GM12878 (cell line): ENCODE data around the gene CCDC106. TPM values are rescaled to one million over a fixed set of nuclear protein-coding genes. Genes with fewer than 3 reads are reported as not detected.

Experiments used
- ATAC-seq: fragments of 200-7000 bp; cut with Tn5 transposase; 3 replicates; pipeline ENCODE4 v1.9.1; 2020; ENCODE audit warnings: mild to moderate bottlenecking, moderate library complexity
- BruUV-seq: library from RNA; stranded (reverse); fragments of 400-500 nt; replicated peaks from 2 replicates; lab custom pipeline; 2021; lab: Mats Ljungman, UMichigan
- CTCF ChIA-PET: fragments of 300-600 bp; sonication (Branson Sonifier 250); formaldehyde crosslinking; extraction: SDS; loops from one replicate; lab custom pipeline; 2021; ENCODE audit warnings: inconsistent platforms; lab: Yijun Ruan, JAX
- POLR2A ChIA-PET: fragments of 350-600 bp; formaldehyde crosslinking; extraction: SDS; loops from one replicate; lab custom pipeline; 2021; ENCODE audit warnings: inconsistent platforms; lab: Charles Lee
- RAD21 ChIA-PET: fragments of 300-600 bp; sonication (Branson Sonifier 250); formaldehyde crosslinking; loops from one replicate; lab custom pipeline; 2023; ENCODE audit warnings: antibody characterized with exemption; ENCODE audit not compliant: unreplicated experiment; lab: Charles Lee
- SMC1A ChIA-PET: fragments of 300-600 bp; sonication (Branson Sonifier 250); formaldehyde crosslinking; loops from one replicate; lab custom pipeline; 2023; ENCODE audit not compliant: unreplicated experiment, uncharacterized antibody; lab: Charles Lee
- DNase-seq: peaks from one replicate; pipeline ENCODE4 v3.0.0-alpha.2; 2011; ENCODE audit warnings: low read depth, low spot score
- FAIRE-seq: peaks from 3 replicates; lab custom pipeline; 2011; peaks lifted over from hg19 to GRCh38; lab: Jason Lieb, UNC
- H2AFZ ChIP-seq: 2 replicates; pipeline ENCODE4 v1.6.0; 2011; ENCODE audit warnings: low read depth, low read length, control low read depth; ENCODE audit not compliant: control insufficient read depth
- H3K27ac ChIP-seq: 2 replicates; pipeline ENCODE4 v1.5.1; 2011; ENCODE audit warnings: control low read depth; ENCODE audit not compliant: control insufficient read depth, insufficient read depth
- H3K27me3 ChIP-seq, 2 experiments: replicated peaks in 1 of 2; 2 replicates each; pipeline versions ENCODE4 v1.6.0 to v1.6.1; 2011; ENCODE audit warnings: low read length in 1 of 2; ENCODE audit not compliant: control insufficient read depth in 2 of 2, insufficient read depth in 2 of 2
- H3K36me3 ChIP-seq, 2 experiments: 2 replicates each; pipeline ENCODE4 v1.5.1; 2011; ENCODE audit warnings: low read length in 1 of 2; ENCODE audit not compliant: control insufficient read depth in 2 of 2, insufficient read depth in 2 of 2
- H3K4me1 ChIP-seq: 2 replicates; pipeline ENCODE4 v1.6.1; 2011; ENCODE audit warnings: mild to moderate bottlenecking, low read length, moderate library complexity, mixed read lengths; ENCODE audit not compliant: control insufficient read depth, insufficient read depth
- H3K4me2 ChIP-seq: 2 replicates; pipeline ENCODE4 v1.6.0; 2011; ENCODE audit warnings: control low read depth; ENCODE audit not compliant: control insufficient read depth, insufficient read depth
- H3K4me3 ChIP-seq: fragments of 200-600 bp; sonication (generic); 2 replicates; pipeline ENCODE4 v1.5.1; 2016
- H3K79me2 ChIP-seq: 2 replicates; pipeline ENCODE4 v1.6.0; 2011; ENCODE audit warnings: low read length; ENCODE audit not compliant: control insufficient read depth, insufficient read depth
- H3K9ac ChIP-seq: 2 replicates; pipeline ENCODE4 v1.8.0; 2011; ENCODE audit warnings: low read length, control low read depth, mixed read lengths; ENCODE audit not compliant: control insufficient read depth, insufficient read depth
- H3K9me3 ChIP-seq: replicated peaks from 3 replicates; pipeline ENCODE4 v1.5.1; 2011; ENCODE audit warnings: mild to moderate bottlenecking, low read length; ENCODE audit not compliant: control insufficient read depth, insufficient read depth
- H4K20me1 ChIP-seq: 2 replicates; pipeline ENCODE4 v1.6.0; 2011; ENCODE audit not compliant: control insufficient read depth, insufficient read depth
- ATF7 ChIP-seq: fragments of 450-650 bp; IDR thresholded peaks from 2 replicates; pipeline ENCODE4 v1.6.1; 2016; ENCODE audit warnings: low read depth, mild to moderate bottlenecking
- BCL11A ChIP-seq: IDR thresholded peaks from 2 replicates; pipeline ENCODE4 v1.6.1; 2011; ENCODE audit warnings: low read depth, low read length
- CREB1 ChIP-seq: IDR thresholded peaks from 2 replicates; pipeline ENCODE4 v1.6.1; 2012; ENCODE audit warnings: low read depth, mild to moderate bottlenecking, inconsistent platforms
- DPF2 ChIP-seq: fragments of 450-650 bp; IDR thresholded peaks from 2 replicates; pipeline ENCODE4 v1.6.1; 2017; ENCODE audit warnings: mild to moderate bottlenecking
- IKZF2 ChIP-seq, 2 experiments: fragments of 450-650 bp; IDR thresholded peaks; 2 replicates each; pipeline ENCODE4 v1.6.1; 2017; ENCODE audit warnings: mild to moderate bottlenecking in 2 of 2, moderate library complexity in 2 of 2
- KAT2A ChIP-seq: conservative IDR thresholded peaks from 2 replicates; pipeline ENCODE4 v1.6.1; 2011; ENCODE audit warnings: low read depth, low read length; ENCODE audit not compliant: control insufficient read depth
- LARP7 ChIP-seq: fragments of 450-650 bp; IDR thresholded peaks from 2 replicates; pipeline ENCODE4 v1.6.1; 2017; ENCODE audit warnings: mild to moderate bottlenecking
- MTA2 ChIP-seq: fragments of 450-650 bp; IDR thresholded peaks from 2 replicates; pipeline ENCODE4 v1.6.1; 2016; ENCODE audit warnings: low read depth, mild to moderate bottlenecking, moderate library complexity
- NBN ChIP-seq: fragments of 450-650 bp; IDR thresholded peaks from 2 replicates; pipeline ENCODE4 v1.6.1; 2016
- POLR2A ChIP-seq: IDR thresholded peaks from 2 replicates; pipeline ENCODE4 v1.6.1; 2011; ENCODE audit warnings: low read depth, mild to moderate bottlenecking, low read length
- RUNX3 ChIP-seq: IDR thresholded peaks from 2 replicates; pipeline ENCODE4 v1.6.1; 2012; ENCODE audit warnings: low read length, inconsistent platforms
- SPI1 ChIP-seq: IDR thresholded peaks from 2 replicates; pipeline ENCODE4 v1.6.1; 2011; ENCODE audit warnings: low read depth, mild to moderate bottlenecking, low read length, moderate library complexity, borderline replicate concordance; ENCODE audit not compliant: insufficient read depth
- WGBS: methylation state at CpG from one replicate; pipeline ENCODE4 v1.1.6; 2016; ENCODE audit warnings: low lambda C conversion rate; ENCODE audit not compliant: insufficient replicate concordance, insufficient coverage; ENCODE audit errors: missing lambda C conversion rate; 5-methylcytosine and 5-hydroxymethylcytosine counted together
- in situ Hi-C: fragments of 300-500 bp; cut with MboI; formaldehyde crosslinking; loops from 9 replicates; pipeline ENCODE4 v1.14.3; 2018; ENCODE audit warnings: mixed read lengths
- intact Hi-C: fragments of 100-400 bp; cut with micrococcal nuclease; formaldehyde crosslinking; loops from one replicate; pipeline ENCODE4 v1.14.2; 2022; ENCODE audit not compliant: unreplicated experiment
- polyA plus RNA-seq, 11 experiments: library from polyadenylated mRNA; depleted of rRNA in 4 of 11; unstranded in 6 of 11; stranded (reverse) in 5 of 11; fragments of >200 nt; fragmentation: Nextera tagmentation in 4 of 11; fragmentation: Illumina TruSeq in 1 of 11; extraction: Ambion mirVana in 4 of 11; extraction: Trizol in 1 of 11; gene quantifications; 1 replicate in 1 of 11; 2 replicates in 10 of 11; pipeline versions ENCODE4 v1.2.1 to v1.2.3, GENCODE V29; 2011 to 2016; ENCODE audit warnings: inconsistent platforms in 2 of 11, missing spikeins in 2 of 11, low read depth in 1 of 11
- total RNA-seq, 4 experiments: library from RNA; depleted of rRNA in 3 of 4; stranded (reverse); fragments of >200 nt in 3 of 4; fragmentation: Illumina TruSeq in 1 of 4; extraction: Trizol in 1 of 4; gene quantifications; 2 replicates each; pipeline versions ENCODE4 v1.2.1 to v1.2.3, GENCODE V29; 2013 to 2021
- TF ChIP-seq, protein P1 (sequence below): fragments of 450-650 bp; conservative IDR thresholded peaks from 2 replicates; pipeline ENCODE4 v1.6.1; 2017; ENCODE audit warnings: mild to moderate bottlenecking, moderate library complexity
- TF ChIP-seq, protein P2 (sequence below): IDR thresholded peaks from 2 replicates; pipeline ENCODE4 v1.6.1; 2011; ENCODE audit warnings: borderline replicate concordance, low read depth, mild to moderate bottlenecking, moderate library complexity, low read length; ENCODE audit not compliant: insufficient read depth, poor library complexity, severe bottlenecking
- TF ChIP-seq, protein P3 (sequence below): fragments of 450-650 bp; IDR thresholded peaks from 2 replicates; pipeline ENCODE4 v1.6.1; 2017; ENCODE audit warnings: low read depth, mild to moderate bottlenecking, moderate library complexity

CCDC106 gene
- total and polyA plus RNA-seq, 10 of the 15 experiments (the other 5 are each of a cell fraction or from before 2014, with no cell fraction given) = 0.04 to 35.9 (median 19.8) TPM

DNA sequence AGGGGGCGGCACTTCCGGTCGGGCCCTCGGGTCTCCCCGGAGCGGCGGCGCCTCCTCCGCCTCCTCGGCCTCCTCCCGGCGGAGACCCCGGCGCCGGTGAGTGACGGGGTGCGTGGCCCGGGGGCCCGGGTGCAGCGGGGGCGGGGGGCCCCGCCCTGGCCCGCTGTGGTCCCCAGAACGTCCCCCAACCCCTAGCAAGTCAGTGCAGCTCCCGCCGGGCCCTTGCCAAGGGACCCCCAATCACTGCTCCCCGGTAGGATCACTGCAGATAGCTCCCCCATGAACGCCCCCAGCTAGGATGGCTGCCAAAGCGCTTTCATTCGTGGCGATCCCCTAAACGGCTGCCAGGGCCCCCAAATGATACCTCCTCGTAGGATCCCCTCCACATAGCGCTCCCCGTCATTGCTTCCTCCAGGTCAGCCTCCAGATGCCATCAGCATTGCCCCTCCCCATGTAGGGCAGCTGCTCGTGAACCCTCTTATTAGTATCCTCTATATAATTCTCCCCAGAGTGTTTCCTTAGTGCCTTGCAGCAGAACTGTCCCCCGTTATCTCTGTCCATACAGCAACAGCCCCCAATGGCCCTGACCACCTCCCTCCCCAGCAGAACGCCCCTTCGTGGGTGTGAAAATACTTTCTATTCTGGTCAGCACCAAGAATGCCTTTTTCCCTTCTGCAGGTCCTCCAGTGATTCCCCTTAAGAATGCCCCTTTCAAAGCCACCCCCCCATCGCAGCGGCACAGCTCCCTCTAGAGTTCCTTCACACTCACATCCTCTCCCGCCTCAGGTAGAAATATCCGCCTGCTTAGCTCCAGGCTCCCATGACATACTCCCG lies 42.2 kb upstream of the CCDC106 start, which contains the start of gene ZNF865:
TSS of gene ZNF865 (plus strand) at position 11 of the 834 bp plus-strand sequence. CDS start 7,972 bp downstream, outside the sequence.
- Histone ChIP-seq H3K36me3 (peaks cover 0 to 12% of the 10 kb centered on the region in 2 experiments), H3K4me1 (peaks cover 10% of the 10 kb centered on the region; the same call in 1 of the 2 replicates), H3K9me3 (peaks cover 2% of the 10 kb centered on the region; the same call in 1 of the 3 replicates), H3K4me3 (peak within 1 kb of the TSS; percentile 69), H3K27ac (peak within 1 kb of the TSS; percentile 90), H3K9ac (peak within 1 kb of the TSS; percentile 77), H2AFZ (peak within 1 kb of the TSS; percentile 61), H4K20me1 (no peaks in the 10 kb centered on the region), H3K27me3 (no peaks in the 10 kb centered on the region), H3K4me2 (peak within 1 kb of the TSS; percentile 99), H3K79me2 (peaks cover 33% of the 10 kb centered on the region)
- FAIRE-seq = peak; percentile 95
- CTCF ChIA-PET = interaction anchor here (0.6 to 4.6 kb wide), 22 partner anchors 13 to 266 kb away, joined by 3 to 76 read pairs (median 5); partner anchors contain the start of genes ISOC2, KMT5C, TMEM238 and U2AF2
- SMC1A ChIA-PET = interaction anchor here (0.8 to 2.2 kb wide), 13 partner anchors 7 to 129 kb away, joined by 3 to 10 read pairs (median 5); partner anchors contain the start of genes ZNF628 and ZNF784
- intact Hi-C loops (loop anchor here (1.0 kb wide), 2 partner anchors 89 to 267 kb away; partner anchors contain the start of gene KMT5C), in situ Hi-C loops (no loop called here)
- RAD21 ChIA-PET = interaction anchor here (0.7 to 3.3 kb wide), 12 partner anchors 15 to 326 kb away, joined by 3 to 29 read pairs (median 4); partner anchors contain the start of genes CCDC106, HSPBP1, ZNF628 and ZNF784
- WGBS = 1% methylated on average over 27 of the region's 44 CpGs
- BruUV-seq = no TSS peak
- DNase-seq = peak; percentile 57
- peak; percentile 68 for ATAC-seq
- POLR2A ChIA-PET = interaction anchor here (0.6 to 2.4 kb wide), 12 partner anchors 19 to 198 kb away, joined by 3 to 21 read pairs (median 5); partner anchors contain the start of genes UBE2S, ZNF580, ZNF628 and ZNF784
- TF ChIP-seq MTA2 = peak; percentile 49
- peak; percentile 49 for TF ChIP-seq RUNX3
- TF ChIP-seq SPI1 = 0 out of 2 replicates have a peak, but pooled peaks have one; percentile 17
- no peak for TF ChIP-seq KAT2A
- TF ChIP-seq, protein P1, sequence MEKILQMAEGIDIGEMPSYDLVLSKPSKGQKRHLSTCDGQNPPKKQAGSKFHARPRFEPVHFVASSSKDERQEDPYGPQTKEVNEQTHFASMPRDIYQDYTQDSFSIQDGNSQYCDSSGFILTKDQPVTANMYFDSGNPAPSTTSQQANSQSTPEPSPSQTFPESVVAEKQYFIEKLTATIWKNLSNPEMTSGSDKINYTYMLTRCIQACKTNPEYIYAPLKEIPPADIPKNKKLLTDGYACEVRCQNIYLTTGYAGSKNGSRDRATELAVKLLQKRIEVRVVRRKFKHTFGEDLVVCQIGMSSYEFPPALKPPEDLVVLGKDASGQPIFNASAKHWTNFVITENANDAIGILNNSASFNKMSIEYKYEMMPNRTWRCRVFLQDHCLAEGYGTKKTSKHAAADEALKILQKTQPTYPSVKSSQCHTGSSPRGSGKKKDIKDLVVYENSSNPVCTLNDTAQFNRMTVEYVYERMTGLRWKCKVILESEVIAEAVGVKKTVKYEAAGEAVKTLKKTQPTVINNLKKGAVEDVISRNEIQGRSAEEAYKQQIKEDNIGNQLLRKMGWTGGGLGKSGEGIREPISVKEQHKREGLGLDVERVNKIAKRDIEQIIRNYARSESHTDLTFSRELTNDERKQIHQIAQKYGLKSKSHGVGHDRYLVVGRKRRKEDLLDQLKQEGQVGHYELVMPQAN = 0 out of 2 replicates have a peak, but pooled peaks have one; percentile 29
- TF ChIP-seq ATF7 = peak; percentile 41; the same call in 1 of the 2 replicates
- TF ChIP-seq IKZF2 (IDR thresholded peaks at IDR 0.05) = peak; percentile 57 to 68; a peak in 3 of 4 replicates
- TF ChIP-seq NBN = peak; percentile 90
- TF ChIP-seq LARP7 = 0 out of 2 replicates have a peak, but pooled peaks have one; percentile 32
- peak; percentile 65; the same call in 1 of the 2 replicates for TF ChIP-seq DPF2
- TF ChIP-seq, protein P2, sequence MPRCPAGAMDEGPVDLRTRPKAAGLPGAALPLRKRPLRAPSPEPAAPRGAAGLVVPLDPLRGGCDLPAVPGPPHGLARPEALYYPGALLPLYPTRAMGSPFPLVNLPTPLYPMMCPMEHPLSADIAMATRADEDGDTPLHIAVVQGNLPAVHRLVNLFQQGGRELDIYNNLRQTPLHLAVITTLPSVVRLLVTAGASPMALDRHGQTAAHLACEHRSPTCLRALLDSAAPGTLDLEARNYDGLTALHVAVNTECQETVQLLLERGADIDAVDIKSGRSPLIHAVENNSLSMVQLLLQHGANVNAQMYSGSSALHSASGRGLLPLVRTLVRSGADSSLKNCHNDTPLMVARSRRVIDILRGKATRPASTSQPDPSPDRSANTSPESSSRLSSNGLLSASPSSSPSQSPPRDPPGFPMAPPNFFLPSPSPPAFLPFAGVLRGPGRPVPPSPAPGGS = no peak
- TF ChIP-seq, protein P3, sequence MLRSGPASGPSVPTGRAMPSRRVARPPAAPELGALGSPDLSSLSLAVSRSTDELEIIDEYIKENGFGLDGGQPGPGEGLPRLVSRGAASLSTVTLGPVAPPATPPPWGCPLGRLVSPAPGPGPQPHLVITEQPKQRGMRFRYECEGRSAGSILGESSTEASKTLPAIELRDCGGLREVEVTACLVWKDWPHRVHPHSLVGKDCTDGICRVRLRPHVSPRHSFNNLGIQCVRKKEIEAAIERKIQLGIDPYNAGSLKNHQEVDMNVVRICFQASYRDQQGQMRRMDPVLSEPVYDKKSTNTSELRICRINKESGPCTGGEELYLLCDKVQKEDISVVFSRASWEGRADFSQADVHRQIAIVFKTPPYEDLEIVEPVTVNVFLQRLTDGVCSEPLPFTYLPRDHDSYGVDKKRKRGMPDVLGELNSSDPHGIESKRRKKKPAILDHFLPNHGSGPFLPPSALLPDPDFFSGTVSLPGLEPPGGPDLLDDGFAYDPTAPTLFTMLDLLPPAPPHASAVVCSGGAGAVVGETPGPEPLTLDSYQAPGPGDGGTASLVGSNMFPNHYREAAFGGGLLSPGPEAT = peak; percentile 85
- TF ChIP-seq POLR2A = peak; percentile 49
- no peak for TF ChIP-seq BCL11A
- TF ChIP-seq CREB1 = 0 out of 2 replicates have a peak, but pooled peaks have one; percentile 27
